K562 (cell line): ENCODE data around the gene HMGN3.

Experiments used
- ZNF79 ChIP-seq: fragments of 250-450 bp; sonication (Bioruptor Pico); IDR thresholded peaks from 2 replicates; pipeline ENCODE4 v1.4.0; 2020; ENCODE audit warnings: low read depth, mild to moderate bottlenecking, moderate library complexity
- TF ChIP-seq, protein P1 (sequence below): sonication (generic); IDR thresholded peaks from 2 replicates; pipeline ENCODE4 v1.6.1; 2016

DNA sequence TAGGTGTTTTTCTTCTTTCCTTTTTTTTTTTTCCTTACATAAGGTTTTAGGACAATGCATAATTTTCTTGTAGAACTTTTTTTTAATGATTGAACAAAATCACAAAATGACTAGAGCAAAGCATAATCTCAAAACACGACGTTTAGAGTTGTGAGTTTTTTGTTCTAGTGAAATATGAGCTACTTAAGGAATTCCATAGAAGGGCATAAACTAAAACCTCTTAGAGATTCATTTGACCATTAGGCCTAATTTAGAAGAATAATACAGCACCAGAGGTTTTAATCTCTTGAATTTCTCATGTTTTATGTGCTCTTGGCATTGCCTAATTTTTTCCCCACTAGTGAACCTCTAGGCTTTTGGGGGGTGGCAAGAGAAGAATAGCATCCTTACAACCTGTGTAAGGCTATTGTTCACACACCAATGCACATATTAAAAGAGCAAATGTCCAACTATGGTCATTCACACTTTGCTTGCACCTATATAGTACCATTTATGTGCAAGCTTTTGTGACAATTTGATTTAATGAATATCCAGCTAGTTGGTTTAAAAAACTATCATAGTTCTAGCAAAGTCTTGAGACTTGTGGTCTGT is 44.6 kb downstream of the HMGN3 start:
- TF ChIP-seq, protein P1, sequence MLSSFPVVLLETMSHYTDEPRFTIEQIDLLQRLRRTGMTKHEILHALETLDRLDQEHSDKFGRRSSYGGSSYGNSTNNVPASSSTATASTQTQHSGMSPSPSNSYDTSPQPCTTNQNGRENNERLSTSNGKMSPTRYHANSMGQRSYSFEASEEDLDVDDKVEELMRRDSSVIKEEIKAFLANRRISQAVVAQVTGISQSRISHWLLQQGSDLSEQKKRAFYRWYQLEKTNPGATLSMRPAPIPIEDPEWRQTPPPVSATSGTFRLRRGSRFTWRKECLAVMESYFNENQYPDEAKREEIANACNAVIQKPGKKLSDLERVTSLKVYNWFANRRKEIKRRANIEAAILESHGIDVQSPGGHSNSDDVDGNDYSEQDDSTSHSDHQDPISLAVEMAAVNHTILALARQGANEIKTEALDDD: no peak
- no peak for TF ChIP-seq ZNF79 (CRISPR knock-in tag)
